Measurements from ENCODE around the gene FBXW12. TPM values are rescaled to one million over a fixed set of nuclear protein-coding genes. Genes with fewer than 3 reads are reported as not detected.
A peak's percentile ranks its signal among the peaks of the same experiment; 100 is the strongest.

Gene FBXW12
- total RNA-seq, 1 experiment from 2014 or later: not detected

- no peaks in the 10 kb centered on the region for H3K79me2 ChIP-seq (ENCODE audit: low read length)
- no peak overlapping the region for H3K9ac ChIP-seq (ENCODE audit: low read length)
- no TSS peak for BruUV-seq (replicated peaks)
- intact Hi-C loops (cut with micrococcal nuclease): no loop called here
- H3K4me1 ChIP-seq (ENCODE audit: insufficient read depth, low read length): no peaks in the 10 kb centered on the region
- no peak overlapping the region for H3K27ac ChIP-seq (ENCODE audit: low read length)
- DNase-seq (no peak), ATAC-seq (no peak)
- H3K4me2 ChIP-seq (ENCODE audit: low read length): no peak overlapping the region
- no peak overlapping the region for H3K4me3 ChIP-seq (ENCODE audit: low read length)
- no peaks in the 10 kb centered on the region for H3K9me2 ChIP-seq (replicated peaks; ENCODE audit: low read length)
- H3K9me3 ChIP-seq (ENCODE audit: low read length): 0 out of 2 replicates have a peak, but pooled peaks cover under 1% of the 10 kb centered on the region
- ChIA-PET POLR2A (ENCODE audit: unreplicated experiment) (no interaction called here), CTCF (interaction anchor here (0.7 kb wide), 1 partner anchor 69 kb away, joined by 3 read pairs; no protein-coding TSS in a partner anchor)
- H2AFZ ChIP-seq (ENCODE audit: low read length): no peak overlapping the region
- TF ChIP-seq, protein P1, sequence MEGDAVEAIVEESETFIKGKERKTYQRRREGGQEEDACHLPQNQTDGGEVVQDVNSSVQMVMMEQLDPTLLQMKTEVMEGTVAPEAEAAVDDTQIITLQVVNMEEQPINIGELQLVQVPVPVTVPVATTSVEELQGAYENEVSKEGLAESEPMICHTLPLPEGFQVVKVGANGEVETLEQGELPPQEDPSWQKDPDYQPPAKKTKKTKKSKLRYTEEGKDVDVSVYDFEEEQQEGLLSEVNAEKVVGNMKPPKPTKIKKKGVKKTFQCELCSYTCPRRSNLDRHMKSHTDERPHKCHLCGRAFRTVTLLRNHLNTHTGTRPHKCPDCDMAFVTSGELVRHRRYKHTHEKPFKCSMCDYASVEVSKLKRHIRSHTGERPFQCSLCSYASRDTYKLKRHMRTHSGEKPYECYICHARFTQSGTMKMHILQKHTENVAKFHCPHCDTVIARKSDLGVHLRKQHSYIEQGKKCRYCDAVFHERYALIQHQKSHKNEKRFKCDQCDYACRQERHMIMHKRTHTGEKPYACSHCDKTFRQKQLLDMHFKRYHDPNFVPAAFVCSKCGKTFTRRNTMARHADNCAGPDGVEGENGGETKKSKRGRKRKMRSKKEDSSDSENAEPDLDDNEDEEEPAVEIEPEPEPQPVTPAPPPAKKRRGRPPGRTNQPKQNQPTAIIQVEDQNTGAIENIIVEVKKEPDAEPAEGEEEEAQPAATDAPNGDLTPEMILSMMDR (conservative IDR thresholded peaks at IDR 0.05; ENCODE audit: low read depth, low read length): no peak
- TF ChIP-seq EZH2 (IDR thresholded peaks at IDR 0.05; ENCODE audit: low read length, unreplicated experiment) (no peak), EZH2phosphoT487 (IDR thresholded peaks at IDR 0.05; ENCODE audit: borderline replicate concordance, low read length) (no peak)
- H4K20me1 ChIP-seq (ENCODE audit: low read length): no peaks in the 10 kb centered on the region
- no peaks in the 10 kb centered on the region for H3F3A ChIP-seq (ENCODE audit: low read length, unreplicated experiment)
- H3K27me3 ChIP-seq (ENCODE audit: low read length): no peaks in the 10 kb centered on the region
- no peaks in the 10 kb centered on the region for H3K36me3 ChIP-seq (ENCODE audit: low read depth, low read length)
Observed at GRCh38 chr3:48367201-48367600, 4.8 kb upstream of the FBXW12 start.

- no TSS peak for BruUV-seq (replicated peaks)
- intact Hi-C loops (cut with micrococcal nuclease): no loop called here
Observed at GRCh38 chr3:48369693-48370332, 2.2 kb upstream of the FBXW12 start.

GRCh38 chr3:48370333-48370713 is 1.7 kb upstream of the FBXW12 start:
- Histone ChIP-seq H3K27ac (ENCODE audit: low read length) (no peak overlapping the region), H2AFZ (ENCODE audit: low read length) (no peak overlapping the region), H3K9ac (ENCODE audit: low read length) (no peak overlapping the region), H3K4me2 (ENCODE audit: low read length) (no peak overlapping the region), H3F3A (ENCODE audit: low read length, unreplicated experiment) (no peaks in the 10 kb centered on the region), H3K4me1 (ENCODE audit: insufficient read depth, low read length) (no peaks in the 10 kb centered on the region), H3K79me2 (ENCODE audit: low read length) (no peaks in the 10 kb centered on the region), H3K27me3 (ENCODE audit: low read length) (no peaks in the 10 kb centered on the region), H4K20me1 (ENCODE audit: low read length) (no peaks in the 10 kb centered on the region), H3K9me2 (replicated peaks; ENCODE audit: low read length) (no peaks in the 10 kb centered on the region), H3K9me3 (ENCODE audit: low read length) (no peaks in the 10 kb centered on the region), H3K36me3 (ENCODE audit: low read depth, low read length) (no peaks in the 10 kb centered on the region), H3K4me3 (ENCODE audit: low read length) (no peak overlapping the region)
- CTCF ChIA-PET: no interaction called here
- intact Hi-C loops (cut with micrococcal nuclease): no loop called here
- BruUV-seq (replicated peaks): no TSS peak
- DNase-seq (no peak), ATAC-seq (no peak)
- no peak for TF ChIP-seq EZH2 (IDR thresholded peaks at IDR 0.05; ENCODE audit: low read length, unreplicated experiment)
- no peak for TF ChIP-seq EZH2phosphoT487 (IDR thresholded peaks at IDR 0.05; ENCODE audit: borderline replicate concordance, low read length)
- TF ChIP-seq, protein P1 (conservative IDR thresholded peaks at IDR 0.05; ENCODE audit: low read depth, low read length): no peak
- POLR2A ChIA-PET (ENCODE audit: unreplicated experiment): no interaction called here

More at GRCh38 chr3:48369693-48370332, 2.2 kb upstream of the FBXW12 start:
- Histone ChIP-seq H2AFZ (ENCODE audit: low read length) (peak overlapping the region; percentile 14; the same call in 1 of the 2 replicates), H3K4me1 (ENCODE audit: insufficient read depth, low read length) (no peaks in the 10 kb centered on the region), H3K36me3 (ENCODE audit: low read depth, low read length) (no peaks in the 10 kb centered on the region), H3F3A (ENCODE audit: low read length, unreplicated experiment) (no peaks in the 10 kb centered on the region), H3K27ac (ENCODE audit: low read length) (no peak overlapping the region), H3K27me3 (ENCODE audit: low read length) (no peaks in the 10 kb centered on the region), H3K9me2 (replicated peaks; ENCODE audit: low read length) (no peaks in the 10 kb centered on the region), H3K4me2 (ENCODE audit: low read length) (no peak overlapping the region), H3K79me2 (ENCODE audit: low read length) (no peaks in the 10 kb centered on the region), H3K4me3 (ENCODE audit: low read length) (no peak overlapping the region), H3K9me3 (ENCODE audit: low read length) (no peaks in the 10 kb centered on the region), H3K9ac (ENCODE audit: low read length) (no peak overlapping the region), H4K20me1 (ENCODE audit: low read length) (no peaks in the 10 kb centered on the region)
- ChIA-PET CTCF (no interaction called here), POLR2A (ENCODE audit: unreplicated experiment) (no interaction called here)
- ATAC-seq: no peak
- TF ChIP-seq, protein P1 (conservative IDR thresholded peaks at IDR 0.05; ENCODE audit: low read depth, low read length): no peak
- TF ChIP-seq EZH2 (IDR thresholded peaks at IDR 0.05; ENCODE audit: low read length, unreplicated experiment): no peak
- no peak for TF ChIP-seq EZH2phosphoT487 (IDR thresholded peaks at IDR 0.05; ENCODE audit: borderline replicate concordance, low read length)
- DNase-seq: no peak
